22Rv1 (cell line): ENCODE data around the gene WEE2.

Experiments used
- H3K27ac ChIP-seq: fragments of 450-650 bp; 2 replicates; pipeline ENCODE4 v1.5.1; 2017
- CTCF ChIP-seq: fragments of 450-650 bp; IDR thresholded peaks from 2 replicates; pipeline ENCODE4 v1.5.1; 2017; ENCODE audit warnings: mild to moderate bottlenecking
- ZFX ChIP-seq: fragments of 450-650 bp; IDR thresholded peaks from 2 replicates; pipeline ENCODE4 v1.6.1; 2017; ENCODE audit warnings: antibody characterized with exemption, borderline replicate concordance

WEE2 gene

GRCh38 chr7:141691961-141692360 is 16.2 kb upstream of the WEE2 start:
- TF ChIP-seq ZFX (no peak), CTCF (no peak)
- H3K27ac ChIP-seq = no peak overlapping the region

GRCh38 chr7:141693082-141693481 is 15.1 kb upstream of the WEE2 start:
- TF ChIP-seq CTCF = no peak
- TF ChIP-seq ZFX = no peak
- H3K27ac ChIP-seq = no peak overlapping the region

- H3K27ac ChIP-seq = peak overlapping the region; percentile 65
These were observed 12.3 kb upstream of the WEE2 start for GRCh38 chr7:141695803-141696289.

GRCh38 chr7:141696348-141696747 is 11.8 kb upstream of the WEE2 start:
- peak overlapping the region; percentile 65 for H3K27ac ChIP-seq
- no peak for TF ChIP-seq CTCF
- no peak for TF ChIP-seq ZFX

More at GRCh38 chr7:141695803-141696289, 12.3 kb upstream of the WEE2 start:
- no peak for TF ChIP-seq CTCF
- no peak for TF ChIP-seq ZFX

GRCh38 chr7:141697211-141697871 is 10.8 kb upstream of the WEE2 start:
- TF ChIP-seq CTCF (no peak), ZFX (no peak)
- no peak overlapping the region for H3K27ac ChIP-seq

- H3K27ac ChIP-seq = no peak overlapping the region
- TF ChIP-seq ZFX = no peak
- no peak for TF ChIP-seq CTCF
These were observed 9.7 kb upstream of the WEE2 start for GRCh38 chr7:141698247-141699015.

- H3K27ac ChIP-seq = no peak overlapping the region
- no peak for TF ChIP-seq ZFX
- TF ChIP-seq CTCF = no peak
These were observed 8.3 kb upstream of the WEE2 start for GRCh38 chr7:141699860-141700259.
